GM18907 (cell line): ENCODE results near the gene RAPGEF2.

Experiments used
- ATAC-seq: cut with Tn5 transposase; IDR thresholded peaks from one replicate; pipeline ENCODE4 v1.9.1; 2021; ENCODE audit warnings: mild to moderate bottlenecking, moderate library complexity; ENCODE audit not compliant: unreplicated experiment

Gene RAPGEF2

DNA sequence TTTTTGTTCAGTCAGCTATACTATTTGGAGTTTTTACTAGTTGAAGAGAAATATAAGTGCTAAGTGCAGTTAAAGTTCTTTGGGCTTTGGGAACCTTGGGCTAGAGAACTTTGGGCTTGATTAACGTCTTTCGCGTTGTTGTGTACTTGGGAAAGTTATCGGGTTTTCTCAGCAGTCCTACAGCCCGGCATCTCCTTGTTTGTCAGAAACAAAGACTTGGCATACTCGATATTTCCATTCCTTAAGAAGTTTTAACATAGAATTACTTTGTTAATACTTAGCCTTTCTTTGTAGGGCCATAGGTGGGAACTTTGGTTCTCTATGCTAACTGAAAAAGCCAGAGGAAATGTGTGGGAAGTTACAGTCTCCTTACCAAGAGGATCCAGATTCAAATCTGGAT is 28.7 kb downstream of the RAPGEF2 start:
- ATAC-seq, result no peak

DNA sequence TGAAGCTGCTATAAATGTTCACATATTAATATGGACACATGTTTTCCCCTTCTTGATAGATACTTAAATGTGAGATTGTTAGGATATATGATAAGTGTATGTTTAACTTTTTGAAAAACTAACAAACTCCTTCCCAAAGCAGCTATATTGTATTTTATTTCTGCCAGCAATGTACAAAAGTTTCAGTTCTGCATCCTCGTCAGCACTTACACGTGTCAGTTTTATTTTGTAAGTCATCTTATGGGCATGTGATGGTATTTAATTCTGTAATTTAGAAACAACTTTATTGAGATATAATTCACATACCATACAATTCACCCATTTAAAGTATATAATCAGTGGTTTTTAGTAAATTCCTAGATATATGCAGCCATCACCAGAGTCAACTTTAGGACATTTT is 31.6 kb downstream of the RAPGEF2 start:
- ATAC-seq, result no peak

- ATAC-seq, result no peak
These were observed 34.3 kb downstream of the RAPGEF2 start for GRCh38 chr4:159137176-159137575.

DNA sequence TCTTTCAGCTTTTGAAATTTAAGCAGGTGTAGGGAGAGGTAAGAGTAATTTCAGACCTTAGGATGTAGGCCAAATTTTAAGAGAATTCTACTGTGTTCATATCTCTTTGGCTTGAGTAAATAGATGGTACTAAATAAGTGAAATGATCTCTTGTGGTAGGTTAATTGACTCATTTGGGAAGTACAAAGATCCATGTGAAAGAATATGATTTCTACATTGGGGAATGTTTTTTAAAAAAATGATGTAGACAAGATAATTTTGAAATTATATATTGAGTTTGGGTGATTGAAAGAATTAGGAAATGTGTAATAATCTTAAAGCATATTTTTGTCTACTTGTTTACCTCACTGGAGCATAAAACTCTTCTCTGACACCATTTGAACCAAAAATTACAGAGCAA is 35.6 kb downstream of the RAPGEF2 start:
- ATAC-seq, result no peak

- ATAC-seq, result no peak
These were observed 38.3 kb downstream of the RAPGEF2 start for GRCh38 chr4:159141193-159141592.

GRCh38 chr4:159142241-159142640 is 39.4 kb downstream of the RAPGEF2 start:
- no peak for ATAC-seq

DNA sequence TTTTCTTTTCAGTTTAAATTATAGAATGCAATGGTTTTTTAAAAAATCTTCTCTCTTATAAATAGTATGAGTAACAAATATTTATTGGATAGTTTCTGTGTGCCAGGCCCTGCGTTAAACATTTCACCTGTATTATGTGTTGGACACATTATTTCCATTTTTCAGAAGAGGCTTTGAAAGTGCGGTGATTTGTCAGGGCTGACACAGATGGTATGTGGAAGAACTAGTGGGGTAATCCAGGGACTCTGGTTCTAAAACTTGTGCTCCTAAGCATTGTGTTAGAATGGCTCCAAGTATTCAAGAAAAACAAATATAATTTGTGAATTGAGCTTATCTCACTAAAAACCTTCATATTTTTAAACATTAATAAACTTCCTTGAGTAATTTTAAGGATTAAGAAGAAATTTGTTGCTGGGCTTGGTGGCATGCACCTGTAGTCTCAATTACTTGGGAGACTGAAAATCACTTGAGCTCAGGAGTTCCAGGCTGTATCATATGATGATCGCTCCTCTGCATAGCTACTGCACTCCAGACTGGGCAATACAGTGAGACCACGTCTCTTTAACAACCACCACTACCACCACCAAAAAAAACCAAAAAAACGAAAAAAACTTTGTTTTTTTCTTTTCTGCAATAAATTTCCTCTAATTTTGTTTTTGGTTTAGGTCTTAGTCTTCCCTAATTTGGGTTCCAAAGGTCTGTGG is 40.0 kb downstream of the RAPGEF2 start:
- no peak for ATAC-seq

DNA sequence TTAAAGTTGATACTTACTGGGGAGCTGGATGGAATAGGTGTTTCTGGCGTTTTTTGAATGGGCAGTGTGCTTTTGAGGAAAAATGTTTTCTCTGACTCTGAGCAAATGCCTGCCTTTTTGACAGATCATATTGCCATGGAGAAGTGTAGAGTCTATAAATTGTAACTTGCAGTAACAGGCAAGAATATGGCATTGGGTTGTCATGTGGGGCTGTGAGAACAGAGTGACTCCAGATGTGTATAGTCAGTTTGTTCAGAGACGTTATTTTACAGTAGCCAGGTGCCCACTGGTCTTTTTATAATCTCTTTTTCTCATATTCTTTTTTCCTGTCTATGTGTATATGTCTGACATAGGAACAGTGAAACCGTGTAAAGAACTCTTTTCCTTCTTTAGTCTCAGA is 40.8 kb downstream of the RAPGEF2 start:
- no peak for ATAC-seq

- ATAC-seq, result no peak
These were observed 41.3 kb downstream of the RAPGEF2 start for GRCh38 chr4:159144112-159144694.

GRCh38 chr4:159145318-159145991 is 42.6 kb downstream of the RAPGEF2 start:
- ATAC-seq, result no peak

DNA sequence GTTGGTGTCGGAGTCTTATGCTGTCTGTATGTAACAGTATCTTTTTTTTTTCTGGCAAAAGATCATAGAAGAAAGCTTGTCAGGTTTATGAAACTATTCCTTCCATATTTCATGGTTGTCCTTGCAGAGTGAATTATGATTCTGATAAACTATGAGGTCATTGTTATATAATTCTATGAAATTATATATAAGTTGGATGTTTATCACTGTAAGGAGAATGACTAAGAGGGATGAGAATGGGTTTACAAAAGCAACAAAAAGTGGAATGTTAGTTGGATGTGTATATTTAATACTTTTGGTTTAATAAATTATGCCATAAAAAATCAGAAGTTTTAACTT is 43.1 kb downstream of the RAPGEF2 start:
- ATAC-seq, result no peak

DNA sequence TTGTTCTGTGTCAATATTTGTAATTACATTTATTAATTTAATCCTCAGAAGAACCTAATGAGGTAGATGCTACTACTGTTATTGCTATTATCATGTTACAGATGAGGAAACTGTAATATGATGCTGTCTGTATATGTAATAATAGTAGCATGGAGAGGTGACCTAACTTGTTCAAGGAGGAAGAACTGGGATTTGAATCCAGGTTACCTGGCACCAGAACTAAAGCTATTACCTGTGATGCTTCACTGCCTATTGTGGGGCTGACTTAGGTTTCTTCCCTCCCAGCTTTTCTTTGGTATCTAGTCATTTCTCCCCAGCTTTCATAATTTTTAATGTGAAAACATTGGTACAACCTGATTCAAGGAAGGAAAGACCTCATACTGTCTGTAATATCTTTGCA is 43.6 kb downstream of the RAPGEF2 start:
- no peak for ATAC-seq

DNA sequence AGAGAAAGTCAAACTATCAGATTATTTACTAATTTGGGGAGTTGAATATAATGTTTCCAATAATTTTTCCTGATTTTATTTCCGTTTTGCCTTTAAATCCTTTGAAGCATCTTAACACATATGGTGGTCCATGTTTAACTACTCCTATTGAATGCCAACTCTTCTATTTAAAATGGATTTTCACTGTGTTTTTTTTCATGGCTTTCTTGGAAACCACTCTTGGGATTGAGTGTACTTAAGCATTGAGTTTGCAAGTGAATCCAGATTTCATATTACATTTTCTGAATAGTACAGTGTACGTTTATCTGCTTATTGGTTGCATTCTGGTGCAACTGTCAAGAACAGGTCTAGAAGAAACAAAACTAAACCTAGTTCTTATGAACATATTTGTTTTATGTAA is 45.6 kb downstream of the RAPGEF2 start:
- ATAC-seq, result no peak

- ATAC-seq, result no peak
These were observed 46.8 kb downstream of the RAPGEF2 start for GRCh38 chr4:159149666-159150065.

DNA sequence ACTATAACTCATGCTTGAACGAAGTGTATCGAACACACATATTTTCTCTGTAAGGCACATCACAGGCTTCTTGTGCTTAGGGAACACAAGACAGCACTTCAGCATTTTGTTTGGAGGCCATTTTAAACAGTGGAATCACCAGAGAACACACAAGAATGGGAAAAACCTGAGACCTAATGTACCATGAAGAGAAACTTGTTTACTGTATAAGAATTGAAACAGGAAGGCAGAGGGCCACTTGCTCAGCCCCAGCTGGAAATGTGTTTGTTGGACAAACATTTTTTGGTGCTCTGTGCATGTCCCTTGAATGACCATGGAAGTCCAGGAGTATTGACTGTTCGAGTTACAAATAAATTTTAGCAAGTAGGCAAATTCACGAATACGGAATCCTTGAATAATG is 47.5 kb downstream of the RAPGEF2 start:
- ATAC-seq, result peak; percentile 47

GRCh38 chr4:159150821-159151390 is 48.0 kb downstream of the RAPGEF2 start:
- peak; percentile 64 for ATAC-seq

- ATAC-seq, result no peak
These were observed 48.8 kb downstream of the RAPGEF2 start for GRCh38 chr4:159151689-159152088.

- no peak for ATAC-seq
These were observed 49.3 kb downstream of the RAPGEF2 start for GRCh38 chr4:159152181-159152580.

- no peak for ATAC-seq
These were observed 50.8 kb downstream of the RAPGEF2 start for GRCh38 chr4:159153669-159154068.

DNA sequence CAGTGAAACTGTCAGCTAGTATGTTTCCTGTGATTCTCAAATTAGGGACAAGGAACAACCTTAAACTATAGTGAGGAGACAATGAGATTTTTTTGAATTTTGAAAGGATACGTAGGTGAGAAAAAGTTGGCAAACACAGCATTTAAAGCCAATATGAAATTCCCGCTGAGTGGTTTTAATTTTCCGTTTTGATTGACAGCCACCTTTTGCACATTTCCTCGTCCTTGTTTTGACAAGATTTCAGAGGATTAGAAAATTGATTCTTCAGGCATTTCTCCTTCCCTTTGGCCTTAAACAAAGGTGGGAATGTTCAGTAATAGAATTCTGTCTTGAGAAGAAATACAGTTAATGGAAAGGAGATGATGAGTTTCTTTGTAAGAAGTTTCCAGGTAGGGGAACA is 52.2 kb downstream of the RAPGEF2 start:
- no peak for ATAC-seq

- no peak for ATAC-seq
These were observed 55.3 kb downstream of the RAPGEF2 start for GRCh38 chr4:159158083-159158617.

DNA sequence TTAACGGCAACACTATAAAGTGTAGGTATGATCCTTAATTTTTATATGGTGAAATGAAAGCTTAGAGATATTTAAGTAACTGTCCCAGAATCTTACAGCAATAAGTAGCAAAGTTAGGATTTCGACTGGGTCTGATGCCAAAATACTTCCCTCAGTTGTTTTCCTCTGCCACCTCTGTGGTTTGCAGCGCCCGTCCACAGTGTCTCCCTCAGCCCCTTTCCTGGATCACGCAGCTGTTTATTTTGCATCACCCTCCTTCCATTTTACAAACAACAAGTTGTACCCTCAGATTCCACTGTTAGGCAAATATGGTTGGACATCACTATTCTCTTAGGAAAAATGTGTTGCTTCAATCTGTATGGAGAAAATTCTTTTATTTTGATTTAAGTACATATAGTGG is 56.1 kb downstream of the RAPGEF2 start:
- ATAC-seq, result no peak
